ENCODE results near the gene NMU. TPM values are rescaled to one million over a fixed set of nuclear protein-coding genes. Genes with fewer than 3 reads are reported as not detected.

NMU gene
- total and polyA plus RNA-seq, 9 of the 15 experiments (the other 6 are each of a cell fraction or from before 2014, with no cell fraction given), result 73.8 to 846 (median 599) TPM

DNA sequence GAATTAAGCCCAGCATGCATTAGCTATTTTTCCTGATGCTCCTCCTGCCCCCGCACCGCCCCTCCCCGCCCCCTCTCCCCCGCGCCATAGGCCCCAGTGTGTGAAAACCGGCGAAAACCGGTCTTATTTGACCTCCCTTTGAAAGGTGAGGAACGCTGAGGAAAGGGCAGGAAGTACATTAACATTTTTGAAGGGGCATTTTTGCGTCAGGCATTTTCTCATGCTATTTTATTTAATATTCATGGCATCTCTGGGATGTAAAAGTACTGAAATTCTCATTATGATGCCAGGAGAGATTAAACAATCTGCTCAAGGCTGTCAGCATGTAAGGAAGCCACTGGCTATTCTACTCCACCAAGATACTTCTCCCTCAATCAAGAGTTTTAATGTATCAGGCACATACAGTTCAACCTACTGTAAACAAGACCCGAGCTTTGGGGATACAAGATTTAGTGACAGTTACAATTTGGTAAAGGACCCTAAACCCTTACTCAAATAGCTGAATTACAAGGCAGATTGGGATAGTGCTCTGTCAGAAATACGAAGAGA lies 1.2 kb upstream of the NMU start (continued):
- TF ChIP-seq, protein P1, sequence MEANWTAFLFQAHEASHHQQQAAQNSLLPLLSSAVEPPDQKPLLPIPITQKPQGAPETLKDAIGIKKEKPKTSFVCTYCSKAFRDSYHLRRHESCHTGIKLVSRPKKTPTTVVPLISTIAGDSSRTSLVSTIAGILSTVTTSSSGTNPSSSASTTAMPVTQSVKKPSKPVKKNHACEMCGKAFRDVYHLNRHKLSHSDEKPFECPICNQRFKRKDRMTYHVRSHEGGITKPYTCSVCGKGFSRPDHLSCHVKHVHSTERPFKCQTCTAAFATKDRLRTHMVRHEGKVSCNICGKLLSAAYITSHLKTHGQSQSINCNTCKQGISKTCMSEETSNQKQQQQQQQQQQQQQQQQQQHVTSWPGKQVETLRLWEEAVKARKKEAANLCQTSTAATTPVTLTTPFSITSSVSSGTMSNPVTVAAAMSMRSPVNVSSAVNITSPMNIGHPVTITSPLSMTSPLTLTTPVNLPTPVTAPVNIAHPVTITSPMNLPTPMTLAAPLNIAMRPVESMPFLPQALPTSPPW (CRISPR knock-in tag; IDR thresholded peaks at IDR 0.05), result peak; percentile 97
- TF ChIP-seq TEAD2 (tag; IDR thresholded peaks at IDR 0.05) (no peak), SAFB (IDR thresholded peaks at IDR 0.05; ENCODE audit: borderline replicate concordance, low read depth, low read length) (no peak), CREBBP (IDR thresholded peaks at IDR 0.05; ENCODE audit: low read depth, low read length) (no peak), ZNF212 (CRISPR knock-in tag; IDR thresholded peaks at IDR 0.05) (no peak), ZBTB7A (IDR thresholded peaks at IDR 0.05; ENCODE audit: borderline replicate concordance, control insufficient read depth, low read depth, low read length) (peak; percentile 58; the same call in 1 of the 2 replicates), ZNF778 (CRISPR knock-in tag; IDR thresholded peaks at IDR 0.05) (no peak), TBP (optimal IDR thresholded peaks at IDR 0.05; ENCODE audit: low read depth, low read length) (peak; percentile 36)
- TF ChIP-seq, protein P2, sequence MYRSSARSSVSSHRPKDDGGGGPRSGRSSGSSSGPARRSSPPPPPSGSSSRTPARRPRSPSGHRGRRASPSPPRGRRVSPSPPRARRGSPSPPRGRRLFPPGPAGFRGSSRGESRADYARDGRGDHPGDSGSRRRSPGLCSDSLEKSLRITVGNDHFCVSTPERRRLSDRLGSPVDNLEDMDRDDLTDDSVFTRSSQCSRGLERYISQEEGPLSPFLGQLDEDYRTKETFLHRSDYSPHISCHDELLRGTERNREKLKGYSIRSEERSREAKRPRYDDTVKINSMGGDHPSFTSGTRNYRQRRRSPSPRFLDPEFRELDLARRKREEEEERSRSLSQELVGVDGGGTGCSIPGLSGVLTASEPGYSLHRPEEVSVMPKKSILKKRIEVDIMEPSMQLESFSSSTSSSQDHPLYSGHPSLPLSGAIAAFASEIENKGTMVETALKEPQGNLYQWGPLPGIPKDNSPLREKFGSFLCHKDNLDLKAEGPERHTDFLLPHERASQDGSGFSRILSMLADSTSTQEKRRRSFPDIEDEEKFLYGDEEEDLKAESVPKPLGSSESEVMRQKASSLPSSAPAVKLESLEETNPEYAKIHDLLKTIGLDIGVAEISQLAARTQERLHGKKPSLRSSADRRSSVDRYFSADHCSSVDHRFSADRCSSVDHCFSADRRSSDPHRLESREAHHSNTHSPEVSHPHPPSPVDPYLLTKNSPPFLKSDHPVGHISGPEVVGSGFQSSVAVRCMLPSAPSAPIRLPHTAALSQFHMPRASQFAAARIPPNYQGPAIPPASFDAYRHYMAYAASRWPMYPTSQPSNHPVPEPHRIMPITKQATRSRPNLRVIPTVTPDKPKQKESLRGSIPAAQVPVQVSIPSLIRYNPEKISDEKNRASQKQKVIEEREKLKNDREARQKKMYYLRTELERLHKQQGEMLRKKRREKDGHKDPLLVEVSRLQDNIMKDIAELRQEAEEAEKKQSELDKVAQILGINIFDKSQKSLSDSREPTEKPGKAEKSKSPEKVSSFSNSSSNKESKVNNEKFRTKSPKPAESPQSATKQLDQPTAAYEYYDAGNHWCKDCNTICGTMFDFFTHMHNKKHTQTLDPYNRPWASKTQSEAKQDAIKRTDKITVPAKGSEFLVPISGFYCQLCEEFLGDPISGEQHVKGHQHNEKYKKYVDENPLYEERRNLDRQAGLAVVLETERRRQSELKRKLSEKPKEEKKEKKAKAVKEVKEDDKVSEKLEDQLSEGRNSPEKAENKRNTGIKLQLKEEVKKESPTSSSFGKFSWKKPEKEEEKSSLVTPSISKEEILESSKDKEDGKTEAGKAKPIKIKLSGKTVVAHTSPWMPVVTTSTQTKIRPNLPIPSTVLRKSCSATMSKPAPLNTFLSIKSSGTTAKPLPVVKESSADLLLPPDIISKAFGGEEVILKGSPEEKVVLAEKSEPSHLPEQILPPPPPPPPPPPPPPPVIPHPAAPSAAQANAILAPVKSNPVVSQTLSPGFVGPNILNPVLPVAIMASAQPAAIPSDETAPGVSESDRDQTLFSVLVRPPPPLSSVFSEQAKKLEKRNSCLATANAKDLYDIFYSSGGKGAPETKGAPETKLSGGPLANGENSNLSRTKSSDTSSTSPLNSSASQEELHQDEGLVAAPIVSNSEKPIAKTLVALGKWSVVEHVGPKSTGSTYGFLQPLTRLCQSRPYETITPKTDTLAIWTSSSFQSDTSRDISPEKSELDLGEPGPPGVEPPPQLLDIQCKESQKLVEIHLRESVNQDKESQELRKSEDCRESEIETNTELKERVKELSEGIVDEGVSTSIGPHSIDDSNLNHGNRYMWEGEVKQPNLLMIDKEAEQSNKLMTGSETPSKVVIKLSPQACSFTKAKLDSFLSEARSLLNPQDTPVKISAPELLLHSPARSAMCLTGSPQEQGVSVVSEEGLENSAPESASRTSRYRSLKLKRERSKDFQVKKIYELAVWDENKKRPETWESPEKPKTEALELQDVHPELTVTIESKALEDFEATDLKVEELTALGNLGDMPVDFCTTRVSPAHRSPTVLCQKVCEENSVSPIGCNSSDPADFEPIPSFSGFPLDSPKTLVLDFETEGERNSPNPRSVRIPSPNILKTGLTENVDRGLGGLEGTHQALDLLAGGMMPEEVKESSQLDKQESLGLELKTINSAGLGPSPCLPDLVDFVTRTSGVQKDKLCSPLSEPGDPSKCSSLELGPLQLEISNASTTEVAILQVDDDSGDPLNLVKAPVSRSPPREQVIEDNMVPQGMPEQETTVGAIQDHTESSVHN (IDR thresholded peaks at IDR 0.05; ENCODE audit: borderline replicate concordance in 1 of 2, low read depth in 1 of 2), result no peak

Measured in K562 (cell line).